ENCODE measurements around the gene MAGEH1. TPM values are rescaled to one million over a fixed set of nuclear protein-coding genes. Genes with fewer than 3 reads are reported as not detected.
"Not testable (repeated sequence)": the region's sequence is repeated elsewhere in the genome, so short reads cannot be mapped to it uniquely, and the experiment has no call there.

MAGEH1 gene
- total RNA-seq (2013) = 6.4 TPM
- polyA plus RNA-seq (1 to 10 TPM; 2.7 to 9.8 (median 7.8) TPM), polyA minus RNA-seq (4.3 and 6.4 TPM in 2 replicates), total RNA-seq (0.08 to 2.2 (median 1.4) reads per million in 11 experiments)

DNA sequence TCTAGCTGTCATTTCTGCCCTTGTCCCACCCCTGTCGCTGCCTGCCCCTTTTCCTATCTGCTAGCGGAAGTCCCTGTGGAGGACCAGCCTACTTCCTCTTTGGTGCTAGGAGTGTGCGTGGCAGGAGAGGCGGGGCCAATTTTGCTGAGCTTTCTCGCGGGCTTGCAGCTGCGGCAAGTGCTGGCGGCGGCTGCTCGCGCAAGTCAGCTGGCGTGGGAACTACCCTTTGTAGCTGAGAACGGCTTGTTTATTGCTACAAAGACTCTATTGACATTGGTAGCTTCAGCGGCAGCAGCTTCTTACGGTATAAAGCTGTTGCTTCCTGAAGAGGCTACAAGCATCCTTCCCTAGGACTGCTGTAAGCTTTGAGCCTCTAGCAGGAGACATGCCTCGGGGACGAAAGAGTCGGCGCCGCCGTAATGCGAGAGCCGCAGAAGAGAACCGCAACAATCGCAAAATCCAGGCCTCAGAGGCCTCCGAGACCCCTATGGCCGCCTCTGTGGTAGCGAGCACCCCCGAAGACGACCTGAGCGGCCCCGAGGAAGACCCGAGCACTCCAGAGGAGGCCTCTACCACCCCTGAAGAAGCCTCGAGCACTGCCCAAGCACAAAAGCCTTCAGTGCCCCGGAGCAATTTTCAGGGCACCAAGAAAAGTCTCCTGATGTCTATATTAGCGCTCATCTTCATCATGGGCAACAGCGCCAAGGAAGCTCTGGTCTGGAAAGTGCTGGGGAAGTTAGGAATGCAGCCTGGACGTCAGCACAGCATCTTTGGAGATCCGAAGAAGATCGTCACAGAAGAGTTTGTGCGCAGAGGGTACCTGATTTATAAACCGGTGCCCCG, at the start of gene MAGEH1:
Gene MAGEH1, plus strand, starts transcription at position 138 of the 843 bp plus-strand sequence. Its CDS starts 248 bp downstream, at position 386.
- Histone ChIP-seq H4K20me1 (ENCODE audit: insufficient read depth, low read length) (no peaks in the 10 kb centered on the region), H3K4me3 (replicated peaks in 1 of 3; ENCODE audit: low read depth in 2 of 3, low read length in 3 of 3) (peak within 1 kb of the TSS; percentile 25 to 73 (median 52)), H3K27ac (ENCODE audit: low read depth in 1 of 2, low read length in 2 of 2) (peak within 1 kb of the TSS; percentile 20 to 47), H3K9ac (ENCODE audit: insufficient read depth, low read length, poor library complexity, severe bottlenecking) (peak within 1 kb of the TSS; percentile 48), H3K9me3 (replicated peaks in 1 of 2; ENCODE audit: control insufficient read depth in 1 of 2, insufficient read depth in 1 of 2, low read length in 2 of 2) (no peaks in the 10 kb centered on the region), H2AFZ (ENCODE audit: insufficient read depth, low read depth, low read length, poor library complexity, severe bottlenecking) (peak within 1 kb of the TSS; percentile 81), H3K4me2 (replicated peaks; ENCODE audit: extremely low read depth, low read length, poor library complexity, severe bottlenecking) (peak within 1 kb of the TSS; percentile 82), H3K4me1 (ENCODE audit: control insufficient read depth in 1 of 2, insufficient read depth in 2 of 2, low read length in 2 of 2) (peaks cover 8 to 19% of the 10 kb centered on the region in 2 donors), H3K36me3 (replicated peaks in 1 of 2; ENCODE audit: control insufficient read depth in 1 of 2, insufficient read depth in 2 of 2, low read length in 2 of 2) (no peaks in the 10 kb centered on the region), H3K79me2 (ENCODE audit: insufficient read depth, low read length) (no peaks in the 10 kb centered on the region), H3K27me3 (ENCODE audit: control insufficient read depth in 2 of 2, insufficient read depth in 2 of 2, low read length in 2 of 2) (no peaks in the 10 kb centered on the region)
- Mint-ChIP-seq H3K36me3 (no peaks in the 10 kb centered on the region), H3K4me1 (peaks cover 16% of the 10 kb centered on the region), H3K27me3 (ENCODE audit: low read depth in 3 of 3) (peaks cover 0 to 12% (median 9%) of the 10 kb centered on the region in 3 donors), H3K27ac (peak within 1 kb of the TSS in 6 of 7 donors; percentile 31 to 84 (median 77)), H3K4me3 (peak within 1 kb of the TSS; percentile 88 to 93), H3K9me3 (peaks cover 0 to 6% (median 0%) of the 10 kb centered on the region in 7 donors)
- peak; percentile 60 to 70 (median 61) for DNase-seq
- WGBS (ENCODE audit: insufficient coverage) = under 1% methylated on average over 35 of the region's 43 CpGs
- intact Hi-C loops (cut with micrococcal nuclease) = no loop called here
- TF ChIP-seq CTCF (IDR thresholded peaks at IDR 0.05) = no peak

GRCh38 chrX:55427079-55427478, 24.8 kb upstream of the MAGEH1 start:
- H3K9ac ChIP-seq (ENCODE audit: insufficient read depth, low read length, poor library complexity, severe bottlenecking); H3K36me3 ChIP-seq (replicated peaks in 1 of 2; ENCODE audit: control insufficient read depth in 1 of 2, insufficient read depth in 2 of 2, low read length in 2 of 2); H3K4me3 ChIP-seq (replicated peaks in 1 of 3; ENCODE audit: low read depth in 2 of 3, low read length in 3 of 3); H3K4me2 ChIP-seq (replicated peaks; ENCODE audit: extremely low read depth, low read length, poor library complexity, severe bottlenecking); DNase-seq; H3K27me3 ChIP-seq (ENCODE audit: control insufficient read depth in 2 of 2, insufficient read depth in 2 of 2, low read length in 2 of 2); H3K9me3 ChIP-seq (replicated peaks in 1 of 2; ENCODE audit: control insufficient read depth in 1 of 2, insufficient read depth in 1 of 2, low read length in 2 of 2); H3K27ac ChIP-seq (ENCODE audit: low read depth in 1 of 2, low read length in 2 of 2); H3K27ac Mint-ChIP-seq; H3K79me2 ChIP-seq (ENCODE audit: insufficient read depth, low read length); H3K36me3 Mint-ChIP-seq; H3K4me1 ChIP-seq (ENCODE audit: control insufficient read depth in 1 of 2, insufficient read depth in 2 of 2, low read length in 2 of 2); H3K4me1 Mint-ChIP-seq; H4K20me1 ChIP-seq (ENCODE audit: insufficient read depth, low read length); H3K4me3 Mint-ChIP-seq; H3K27me3 Mint-ChIP-seq (ENCODE audit: low read depth in 3 of 3); intact Hi-C loops (cut with micrococcal nuclease); H2AFZ ChIP-seq (ENCODE audit: insufficient read depth, low read depth, low read length, poor library complexity, severe bottlenecking): not testable (repeated sequence)
- peaks cover 0 to 14% (median 2%) of the 10 kb centered on the region in 7 donors for H3K9me3 Mint-ChIP-seq
- 20% methylated on average over 1 of the region's 4 CpGs for WGBS (ENCODE audit: insufficient coverage)

DNA sequence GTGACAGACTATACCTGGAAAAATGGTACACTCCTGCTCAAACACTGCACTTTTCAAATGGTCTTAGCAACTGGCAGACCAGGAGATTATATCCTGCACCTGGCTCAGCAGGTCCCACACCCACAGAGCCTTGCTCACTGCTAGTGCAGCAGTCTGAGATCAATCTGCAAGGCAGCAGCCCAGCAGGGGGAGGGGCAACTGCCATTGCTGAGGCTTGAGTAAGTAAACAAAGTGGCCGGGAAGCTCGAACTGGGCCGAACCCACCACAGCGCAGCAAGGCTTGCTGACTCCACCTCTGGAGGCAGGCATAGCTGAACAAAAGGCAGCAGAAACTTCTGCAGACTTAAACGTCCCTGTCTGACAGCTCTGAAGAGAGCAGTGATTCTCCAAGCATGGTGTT, 8.5 kb upstream of the MAGEH1 start:
- H3K4me3 Mint-ChIP-seq; intact Hi-C loops (cut with micrococcal nuclease); H3K4me1 Mint-ChIP-seq; H3K9me3 Mint-ChIP-seq; H3K4me3 ChIP-seq (replicated peaks in 1 of 3; ENCODE audit: low read depth in 2 of 3, low read length in 3 of 3); H3K9me3 ChIP-seq (replicated peaks in 1 of 2; ENCODE audit: control insufficient read depth in 1 of 2, insufficient read depth in 1 of 2, low read length in 2 of 2); H4K20me1 ChIP-seq (ENCODE audit: insufficient read depth, low read length); H3K79me2 ChIP-seq (ENCODE audit: insufficient read depth, low read length); H3K4me1 ChIP-seq (ENCODE audit: control insufficient read depth in 1 of 2, insufficient read depth in 2 of 2, low read length in 2 of 2); H3K27ac ChIP-seq (ENCODE audit: low read depth in 1 of 2, low read length in 2 of 2); H3K27me3 ChIP-seq (ENCODE audit: control insufficient read depth in 2 of 2, insufficient read depth in 2 of 2, low read length in 2 of 2); H3K36me3 Mint-ChIP-seq; DNase-seq; H3K36me3 ChIP-seq (replicated peaks in 1 of 2; ENCODE audit: control insufficient read depth in 1 of 2, insufficient read depth in 2 of 2, low read length in 2 of 2); H2AFZ ChIP-seq (ENCODE audit: insufficient read depth, low read depth, low read length, poor library complexity, severe bottlenecking); H3K27ac Mint-ChIP-seq; H3K9ac ChIP-seq (ENCODE audit: insufficient read depth, low read length, poor library complexity, severe bottlenecking); H3K4me2 ChIP-seq (replicated peaks; ENCODE audit: extremely low read depth, low read length, poor library complexity, severe bottlenecking): not testable (repeated sequence)
- 100% methylated on average over 2 of the region's 5 CpGs for WGBS (ENCODE audit: insufficient coverage)
- H3K27me3 Mint-ChIP-seq (ENCODE audit: low read depth in 3 of 3) = peaks cover 7 to 11% (median 11%) of the 10 kb centered on the region in 3 donors
